Dedifferentiated amniotic fluid mesenchymal stem cell (primary cell): ENCODE data around the gene XKR7.

Experiments
- DNase-seq: peaks from one replicate; pipeline ENCODE4 v3.0.0-alpha.2; 2016; ENCODE audit errors: extremely low spot score

XKR7 gene

DNA sequence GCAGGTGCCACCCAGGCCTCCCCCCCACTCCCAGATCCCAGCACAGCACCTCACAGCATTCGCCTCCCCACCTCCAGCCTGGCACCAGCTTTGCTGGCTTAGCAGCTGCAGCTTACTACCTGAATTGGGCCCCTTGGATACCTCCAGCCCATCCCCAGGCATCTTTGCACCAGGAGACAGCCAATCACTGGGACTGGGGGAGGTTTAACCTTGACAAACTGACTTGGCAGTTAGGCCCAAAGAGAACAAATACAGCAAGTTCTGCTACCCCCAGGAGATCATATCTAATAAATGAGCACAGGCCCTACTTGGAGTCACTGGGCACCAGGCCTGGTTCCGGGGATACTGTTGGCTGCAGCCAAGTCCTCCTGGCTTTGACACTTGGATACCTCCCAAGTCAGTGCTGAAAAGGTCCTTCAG lies 24.9 kb upstream of the XKR7 start:
- DNase-seq, result no peak

DNA sequence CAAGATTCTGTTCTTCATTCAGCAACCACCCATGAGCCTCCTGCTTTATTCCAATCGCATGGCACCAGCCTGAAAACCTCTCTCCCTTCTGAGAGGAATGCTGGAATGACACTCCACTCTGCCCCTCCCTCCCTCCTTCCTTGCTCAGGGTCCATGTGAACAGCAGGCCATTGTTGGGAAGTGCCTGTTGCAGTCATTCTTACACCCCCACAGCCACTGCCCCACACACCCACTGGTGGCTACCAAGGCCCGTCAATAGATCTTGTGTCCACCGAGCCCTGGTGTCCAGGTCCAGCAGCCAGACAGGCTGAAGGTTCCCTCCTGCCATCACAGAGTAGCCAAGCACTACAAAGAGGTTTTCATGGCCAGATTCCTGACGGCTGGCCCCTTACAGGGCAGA lies 22.6 kb upstream of the XKR7 start:
- DNase-seq, result no peak

DNA sequence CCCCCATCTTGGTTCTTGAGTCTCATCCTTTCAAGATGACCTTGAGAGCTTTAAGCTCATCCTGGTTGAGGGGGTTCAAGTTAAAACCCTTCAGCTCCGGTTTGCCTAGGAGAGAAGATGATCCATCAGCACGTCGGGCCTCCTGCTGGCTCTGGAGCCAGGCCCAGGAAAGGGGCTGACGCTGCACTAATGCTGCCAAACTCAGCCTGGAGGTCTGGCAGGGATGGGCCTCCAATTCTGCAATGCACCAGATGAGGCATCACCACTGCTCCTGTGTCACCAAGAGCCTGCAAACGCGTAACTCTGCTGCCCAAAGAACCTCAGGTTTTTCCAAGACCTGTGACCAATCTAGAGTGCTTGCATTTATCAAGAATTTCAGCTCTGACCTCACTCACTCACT lies 22.2 kb upstream of the XKR7 start:
- no peak for DNase-seq

DNA sequence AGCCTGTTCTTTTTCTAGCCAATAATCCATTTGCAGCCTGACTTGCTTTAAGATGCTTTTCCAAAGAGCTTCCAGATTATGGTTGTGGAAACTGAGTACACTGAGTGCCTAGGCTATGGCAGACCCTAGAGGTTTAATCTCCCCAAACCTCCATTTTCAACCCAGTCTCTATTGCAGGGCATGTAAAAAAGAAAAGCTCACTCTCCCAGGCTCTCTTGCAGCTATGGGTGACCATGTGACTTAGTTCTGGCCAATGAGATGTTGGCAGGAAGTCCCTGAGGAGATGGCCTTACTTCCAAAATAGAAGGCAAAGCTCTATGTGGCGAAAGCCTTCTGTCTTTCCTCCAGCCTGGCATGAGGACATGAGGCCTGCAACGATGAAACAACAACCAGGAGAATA lies 19.9 kb upstream of the XKR7 start:
- no peak for DNase-seq

DNA sequence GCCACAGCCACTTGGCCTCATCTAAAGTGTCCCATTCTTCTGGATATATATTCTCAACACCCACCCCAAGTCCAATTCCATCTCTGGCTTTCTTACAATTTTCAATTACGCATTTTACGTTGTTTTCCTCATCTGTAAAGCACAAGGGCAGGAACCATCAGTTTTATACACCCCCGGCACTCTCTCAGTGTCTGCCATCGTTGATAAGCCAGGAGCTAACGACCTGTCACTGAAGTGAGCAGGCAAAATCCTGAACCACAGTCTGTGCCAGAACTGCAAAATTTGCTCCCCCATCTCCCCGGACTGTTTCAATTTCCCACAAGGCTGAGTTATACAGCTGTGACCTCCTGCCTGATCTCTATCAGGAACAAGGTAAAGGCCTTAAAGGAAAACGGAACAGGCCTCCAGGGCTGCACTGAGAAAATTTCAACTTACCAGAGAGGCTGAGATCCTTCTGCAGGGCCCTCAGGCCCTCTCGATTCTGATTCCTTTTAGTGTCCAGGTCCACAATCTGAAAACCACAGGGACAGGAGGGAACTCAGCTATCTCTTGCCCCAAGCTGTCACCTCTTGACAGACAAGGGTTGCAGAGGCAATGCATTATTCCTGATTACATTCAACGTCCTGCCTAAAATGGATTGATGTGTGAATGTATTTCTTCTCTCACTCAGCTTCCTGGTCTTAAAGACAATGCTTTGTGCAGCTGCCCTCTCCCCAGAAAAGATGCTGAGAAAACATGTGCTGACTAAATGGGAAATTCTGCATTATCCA lies 17.9 kb upstream of the XKR7 start:
- DNase-seq, result no peak

DNA sequence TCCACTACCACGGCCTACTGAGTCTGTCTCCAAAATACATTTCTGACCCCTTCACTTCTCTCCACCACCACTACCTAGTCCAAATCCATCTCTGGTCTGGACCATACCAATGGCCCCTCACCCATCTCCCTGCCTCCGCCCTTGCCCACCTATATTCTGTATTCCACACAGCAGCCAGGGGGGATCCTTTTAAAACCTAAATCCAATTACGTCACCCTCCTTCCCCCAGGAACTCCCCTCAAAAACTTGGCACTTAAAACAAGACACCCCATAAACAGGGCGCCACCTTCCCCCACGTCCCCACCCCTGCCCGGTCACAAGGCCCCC lies 16.8 kb upstream of the XKR7 start:
- DNase-seq, result no peak

DNA sequence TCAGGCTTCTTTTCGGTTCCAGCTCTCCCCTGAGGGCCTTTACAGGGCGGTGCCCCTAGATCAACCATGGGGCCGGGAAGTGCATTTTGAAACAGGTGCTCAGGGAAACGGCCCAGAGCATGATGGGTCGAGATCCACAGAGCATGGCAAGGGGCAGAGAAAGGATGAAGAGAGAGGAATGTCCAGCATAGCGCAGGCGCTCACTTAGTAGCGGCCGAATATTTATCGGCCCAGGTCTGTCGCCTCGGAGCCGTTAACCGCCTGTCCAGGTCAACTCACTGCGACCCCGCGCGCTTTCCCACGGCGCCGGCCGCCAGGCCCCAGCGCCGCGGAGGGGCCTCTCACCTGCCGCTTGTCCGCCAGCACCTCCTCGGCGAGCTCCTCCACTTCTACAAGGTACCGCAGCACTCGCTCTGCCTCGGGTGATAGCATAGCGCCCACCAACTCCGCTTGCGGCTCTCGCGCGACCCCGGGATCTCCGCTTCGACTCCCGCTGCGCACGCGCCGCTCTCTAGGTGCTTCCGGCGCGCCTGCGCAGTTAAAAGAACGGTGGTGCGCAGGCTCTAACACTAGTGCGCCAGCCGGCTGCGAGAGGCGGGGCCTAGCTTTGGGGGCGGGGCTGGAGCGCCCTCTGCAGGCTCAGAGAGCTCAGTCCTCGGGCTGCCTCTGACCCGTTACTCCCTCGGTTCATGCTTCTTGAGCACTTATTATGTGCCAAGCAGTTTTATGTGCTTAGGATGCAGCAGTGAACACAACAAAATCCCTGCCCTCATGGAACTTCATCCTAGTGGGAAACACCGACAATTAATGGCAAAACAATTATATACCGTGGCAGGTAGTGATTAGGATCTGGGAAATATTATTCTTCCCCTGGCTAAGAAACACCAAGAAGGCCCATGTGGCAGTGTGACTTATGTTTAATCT lies 16.2 kb upstream of the XKR7 start, which contains the start of gene PDRG1:
Gene PDRG1, minus strand, starts transcription at position 517 of the 924 bp plus-strand sequence. Its CDS starts 85 bp downstream, at position 432.
- peak; percentile 95 for DNase-seq

DNA sequence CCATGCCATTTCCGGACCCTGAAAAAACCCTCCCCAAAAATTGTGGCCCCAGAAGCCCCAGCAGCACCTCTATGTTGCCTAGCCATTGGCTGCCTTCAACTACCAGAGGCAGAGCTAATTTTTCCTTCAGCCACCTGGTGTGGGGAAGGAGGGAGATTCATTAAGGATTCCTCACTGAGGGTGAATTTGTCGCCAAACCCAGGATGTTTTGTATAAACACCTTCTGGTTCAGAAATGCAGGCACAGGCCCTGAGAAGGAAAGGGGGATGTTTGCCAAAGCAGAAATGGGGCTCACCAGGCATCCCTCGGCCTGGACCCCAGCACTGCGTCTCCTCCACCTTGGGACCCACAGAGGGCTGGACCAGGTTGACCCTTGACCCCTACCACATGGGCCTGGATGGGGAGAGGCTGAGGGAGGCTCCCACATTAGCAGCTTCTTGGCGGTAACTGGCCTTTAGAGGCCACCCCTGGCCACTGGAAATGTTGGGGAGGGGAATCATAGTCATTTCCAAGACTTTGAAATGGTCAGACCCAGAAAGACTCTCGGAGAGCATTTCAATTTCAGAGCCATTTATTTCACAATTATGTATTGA lies 14.3 kb upstream of the XKR7 start:
- no peak for DNase-seq

DNA sequence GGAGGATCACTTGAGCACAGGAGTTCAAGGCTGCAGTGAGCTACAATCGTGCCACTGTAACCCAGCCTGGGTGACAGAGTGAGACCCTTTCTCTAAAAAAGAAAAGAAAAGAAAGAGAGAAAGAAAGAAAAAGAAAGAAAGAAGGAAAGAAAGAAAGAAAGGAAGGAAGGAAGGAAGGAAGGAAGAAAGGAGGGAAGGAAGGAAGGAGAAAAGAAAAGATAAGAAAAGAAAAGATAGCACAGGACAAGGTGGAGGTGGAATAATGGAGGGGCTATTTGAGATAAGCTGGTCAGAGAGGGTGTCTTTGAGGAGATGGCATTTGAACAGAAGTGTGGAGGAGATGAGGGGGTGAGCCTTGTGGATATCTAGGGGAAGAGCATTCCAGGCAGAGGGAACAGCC lies 13.5 kb upstream of the XKR7 start:
- DNase-seq, result no peak

DNA sequence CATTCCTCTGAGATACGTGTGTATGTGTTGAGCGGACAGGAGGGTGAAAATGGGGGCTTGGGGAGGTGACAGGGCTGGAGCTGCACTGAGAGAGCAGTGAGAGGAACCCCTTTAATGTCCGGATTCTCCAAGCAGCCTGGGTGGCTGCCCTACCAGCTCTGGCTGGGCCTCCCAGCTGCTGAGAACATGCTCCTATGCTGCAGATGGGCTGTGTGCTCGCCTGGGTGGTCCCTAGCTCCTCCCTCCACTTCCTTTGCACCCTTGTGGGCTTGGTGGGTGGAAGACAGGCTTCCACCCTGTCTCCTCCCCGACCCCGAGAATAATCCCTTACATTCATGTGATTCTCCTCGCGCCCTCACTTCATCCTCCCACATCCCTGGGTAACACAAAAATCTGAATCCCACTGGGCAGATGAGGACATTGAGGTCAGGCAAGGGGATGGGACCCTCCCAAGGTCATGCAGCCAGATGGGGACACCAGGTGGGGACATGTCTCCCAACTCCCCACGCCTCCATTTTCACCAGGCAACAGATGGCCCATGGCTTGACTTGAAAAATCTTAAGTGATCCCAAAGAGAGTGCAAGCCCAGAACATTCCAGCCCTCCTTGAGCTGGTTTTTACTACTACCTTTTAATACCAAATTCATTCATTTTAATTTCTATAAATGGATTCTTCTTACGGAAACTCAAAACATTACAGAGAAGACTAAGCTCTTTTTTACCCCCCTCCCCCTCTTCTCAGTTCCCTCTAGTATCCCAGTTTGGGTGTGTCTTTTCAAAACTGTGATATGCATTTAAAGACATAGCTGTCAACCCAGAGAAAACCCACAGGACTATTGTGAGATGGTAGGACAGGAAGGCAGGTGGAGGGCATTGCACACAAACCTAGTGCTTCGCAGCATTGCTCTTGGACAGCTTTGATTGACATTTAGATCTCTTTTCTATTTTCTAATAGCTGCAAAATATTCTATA lies 11.1 kb upstream of the XKR7 start:
- no peak for DNase-seq

DNA sequence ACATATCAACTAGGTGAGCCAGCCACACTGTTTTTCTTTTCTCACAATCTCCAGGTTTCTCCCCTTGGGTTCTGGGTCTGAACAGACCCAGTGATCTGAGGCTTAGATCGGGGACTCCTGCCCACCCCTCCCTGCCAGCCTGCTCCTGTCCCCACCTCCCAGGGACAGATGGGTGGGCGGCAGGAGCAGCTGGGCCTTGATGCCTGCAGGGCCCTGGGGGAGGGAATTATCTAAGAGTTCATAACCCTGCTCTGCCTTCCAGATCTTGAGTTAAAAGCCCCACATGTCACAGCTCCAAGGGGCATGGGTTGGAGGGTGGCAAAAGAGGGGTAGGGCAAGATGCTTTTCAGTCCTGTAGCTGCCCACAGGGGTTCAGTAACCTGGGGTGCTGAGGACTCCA lies 5.2 kb upstream of the XKR7 start:
- no peak for DNase-seq

DNA sequence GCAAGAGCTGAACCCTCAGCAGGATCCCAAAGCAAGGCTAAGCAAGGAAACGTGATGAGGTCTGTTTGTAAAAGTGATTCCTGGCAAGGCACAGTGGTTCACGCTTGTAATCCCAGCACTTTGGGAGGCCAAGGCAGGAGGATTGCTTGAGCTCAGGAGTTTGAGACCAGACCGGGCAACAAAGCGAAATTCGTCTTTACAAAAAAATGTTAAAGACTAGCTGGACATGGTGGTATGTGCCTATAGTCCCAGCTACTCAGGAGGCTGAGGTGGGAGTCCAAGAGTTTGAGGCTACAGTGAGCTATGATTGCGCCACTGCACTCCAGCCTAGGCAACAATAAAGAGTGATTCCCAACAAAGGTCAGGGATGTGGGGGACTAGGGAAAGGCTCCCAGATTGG lies 4.1 kb upstream of the XKR7 start:
- DNase-seq, result no peak

DNA sequence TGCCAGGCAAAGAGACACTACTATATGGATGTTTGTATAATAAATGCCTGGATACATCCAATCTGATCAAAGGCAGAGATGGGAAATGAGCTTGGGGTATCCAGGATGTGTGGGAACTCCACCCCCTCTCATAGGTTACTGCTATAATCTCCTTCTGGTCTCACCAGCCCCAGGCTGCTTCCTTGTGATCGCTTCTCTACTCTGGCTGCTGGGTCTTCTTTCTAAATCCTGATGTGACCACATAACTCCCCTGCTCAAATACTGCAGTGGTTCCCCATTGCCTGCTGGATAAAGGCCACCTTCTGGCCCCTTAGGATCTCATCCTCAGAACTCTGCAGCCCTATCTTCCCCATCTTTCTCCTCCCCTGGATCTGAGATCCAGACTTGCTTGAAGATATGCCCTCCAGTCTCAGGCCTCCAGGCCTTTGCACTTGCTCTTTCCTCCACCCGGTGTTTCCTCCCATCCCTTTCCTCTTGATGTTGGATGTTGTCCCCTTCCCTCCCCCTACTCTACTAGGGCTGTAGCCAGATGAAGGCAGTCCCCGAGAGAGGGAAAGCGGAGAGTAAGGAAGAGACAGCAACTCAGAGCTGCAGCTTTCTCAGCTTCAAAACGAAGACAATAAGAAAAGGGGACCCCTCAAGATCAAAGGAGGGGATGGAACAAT lies 828 bp upstream of the XKR7 start:
- DNase-seq, result no peak

DNA sequence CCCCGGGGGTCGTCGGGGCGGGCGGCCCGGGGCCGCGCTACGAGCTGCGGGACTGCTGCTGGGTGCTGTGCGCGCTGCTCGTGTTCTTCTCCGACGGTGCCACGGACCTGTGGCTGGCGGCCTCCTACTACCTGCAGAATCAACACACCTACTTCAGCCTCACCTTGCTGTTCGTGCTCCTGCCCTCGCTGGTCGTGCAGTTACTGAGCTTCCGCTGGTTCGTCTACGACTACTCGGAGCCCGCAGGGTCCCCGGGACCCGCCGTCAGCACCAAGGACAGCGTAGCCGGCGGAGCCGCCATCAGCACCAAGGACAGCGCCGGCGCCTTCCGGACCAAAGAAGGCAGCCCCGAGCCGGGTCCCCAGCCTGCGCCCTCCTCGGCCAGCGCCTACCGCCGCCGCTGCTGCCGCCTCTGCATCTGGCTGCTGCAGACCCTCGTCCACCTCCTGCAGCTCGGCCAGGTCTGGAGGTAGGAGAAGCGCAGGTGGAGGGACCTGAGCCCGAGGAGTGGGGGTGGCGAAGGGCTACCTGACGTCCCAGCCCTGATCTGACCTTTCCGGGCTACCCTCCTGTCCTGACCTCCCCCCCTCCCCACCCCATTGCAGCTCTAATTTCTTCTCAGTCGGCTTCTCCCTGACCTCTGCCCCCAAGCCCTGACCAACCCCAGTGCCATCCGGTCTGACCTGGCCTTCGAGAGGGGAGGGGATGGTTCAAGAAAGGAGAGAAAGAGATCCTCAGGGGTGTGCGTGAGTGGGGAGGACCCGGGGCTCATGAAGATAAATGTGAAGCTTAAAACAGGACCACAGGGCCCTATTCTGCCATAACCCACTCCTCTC lies 558 bp downstream of the XKR7 start:
- DNase-seq, result peak; percentile 48

DNA sequence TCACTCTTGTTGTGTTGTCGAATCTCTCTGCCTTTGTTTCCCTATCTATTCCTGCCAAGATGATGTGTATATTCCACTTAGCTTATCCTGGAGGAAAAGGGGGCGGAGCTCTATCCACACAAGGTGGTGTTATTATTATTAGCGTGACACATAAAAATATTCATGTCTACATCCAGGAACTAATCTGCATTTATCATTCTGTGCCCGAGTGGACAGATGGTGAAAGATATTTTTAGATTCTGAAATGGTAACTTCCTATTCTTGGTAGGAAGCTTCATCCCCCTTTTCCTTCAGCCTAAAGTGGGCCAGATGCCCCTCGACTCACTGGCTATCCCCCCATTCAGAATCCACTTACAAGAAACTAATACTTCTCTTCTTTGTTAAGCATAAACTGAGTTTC lies 2.0 kb downstream of the XKR7 start:
- no peak for DNase-seq

DNA sequence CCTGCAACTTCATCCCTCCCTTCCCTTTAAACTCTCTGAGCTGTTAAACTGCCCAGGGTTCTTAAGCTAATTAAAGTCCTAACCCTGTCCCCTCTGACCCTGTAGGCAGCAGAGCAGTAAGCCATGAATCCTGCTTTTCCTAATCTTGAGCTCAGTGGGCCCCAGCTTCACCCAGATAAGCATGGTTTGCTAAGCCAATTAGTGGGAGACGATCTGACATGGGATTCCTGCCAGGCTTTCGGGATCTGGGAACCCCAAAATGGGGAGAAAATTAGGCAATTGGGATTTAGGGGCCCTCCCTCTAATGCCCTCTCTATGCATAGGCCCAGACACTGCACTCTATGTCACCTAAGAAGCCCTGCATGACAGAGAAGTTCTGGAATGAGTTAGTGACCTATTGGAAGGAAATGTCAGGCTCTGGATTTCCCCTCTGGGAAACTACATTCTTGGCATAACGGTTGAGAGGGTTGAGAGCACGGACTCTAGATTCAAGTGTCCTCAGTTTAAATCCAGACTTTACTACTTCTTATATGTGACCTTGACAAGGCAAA lies 4.6 kb downstream of the XKR7 start:
- DNase-seq, result peak; percentile 28

DNA sequence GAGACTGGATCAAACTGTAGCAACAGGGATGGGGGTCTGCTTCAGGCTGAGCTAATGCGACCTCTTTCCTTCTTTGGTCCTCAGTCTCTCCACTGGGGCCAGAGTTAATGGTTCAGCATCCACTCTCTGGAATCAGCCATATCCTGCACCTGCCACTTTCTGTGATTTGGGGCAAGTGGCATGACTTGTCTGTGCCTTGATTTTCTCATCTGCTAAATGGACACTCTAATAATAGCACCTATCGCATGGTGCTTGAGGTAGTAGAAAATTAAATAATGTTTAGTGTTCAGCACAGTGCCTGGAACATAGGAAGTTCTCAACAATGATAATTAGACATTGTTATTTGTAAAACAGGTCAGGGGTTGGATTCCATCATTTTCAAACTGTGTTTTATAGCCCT lies 6.3 kb downstream of the XKR7 start:
- DNase-seq, result no peak

DNA sequence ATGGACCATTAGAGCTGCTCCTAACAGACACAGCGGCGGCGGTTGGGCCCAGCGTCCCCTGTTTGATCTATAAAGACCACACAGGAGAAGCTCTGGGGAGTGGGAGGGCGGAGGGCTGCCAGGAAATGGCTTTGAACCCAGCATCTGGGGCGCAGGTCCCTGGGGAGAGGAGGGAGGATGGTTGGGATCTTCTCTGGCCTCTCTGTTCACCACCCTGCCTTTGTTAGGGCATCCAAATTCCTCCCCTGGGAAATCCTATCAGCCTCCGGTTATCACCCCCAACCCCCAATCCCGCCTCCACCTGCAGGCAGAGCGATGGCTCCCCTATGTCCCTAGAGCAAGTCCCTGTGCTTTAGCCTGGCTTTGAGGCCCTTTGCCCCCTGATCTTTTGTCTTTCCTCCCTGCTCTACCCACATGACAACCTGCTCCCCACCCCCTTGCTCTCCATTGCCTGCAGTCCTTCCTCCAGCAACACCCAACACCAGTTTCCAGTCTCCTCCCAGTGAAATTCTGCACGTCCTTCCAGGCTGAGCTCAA lies 7.1 kb downstream of the XKR7 start:
- no peak for DNase-seq

DNA sequence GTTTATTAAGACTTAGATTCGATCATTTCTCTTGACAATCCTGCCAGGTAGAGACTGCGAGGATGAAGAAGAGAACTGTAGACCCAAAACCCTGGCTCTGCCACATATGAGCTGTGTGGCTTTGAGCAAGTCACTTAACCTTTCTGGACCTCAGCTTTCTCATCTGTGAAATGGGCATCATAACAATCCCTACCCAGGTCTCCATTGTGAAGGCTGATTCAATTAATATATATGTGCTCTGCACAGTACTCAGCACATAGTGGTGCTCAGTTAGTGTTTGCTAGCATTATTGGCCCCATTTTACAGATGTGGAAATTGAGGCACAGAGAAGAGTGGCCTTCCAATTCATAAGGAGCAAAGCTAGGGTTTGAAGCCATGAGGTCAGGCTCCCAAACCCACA lies 7.9 kb downstream of the XKR7 start:
- DNase-seq, result no peak

DNA sequence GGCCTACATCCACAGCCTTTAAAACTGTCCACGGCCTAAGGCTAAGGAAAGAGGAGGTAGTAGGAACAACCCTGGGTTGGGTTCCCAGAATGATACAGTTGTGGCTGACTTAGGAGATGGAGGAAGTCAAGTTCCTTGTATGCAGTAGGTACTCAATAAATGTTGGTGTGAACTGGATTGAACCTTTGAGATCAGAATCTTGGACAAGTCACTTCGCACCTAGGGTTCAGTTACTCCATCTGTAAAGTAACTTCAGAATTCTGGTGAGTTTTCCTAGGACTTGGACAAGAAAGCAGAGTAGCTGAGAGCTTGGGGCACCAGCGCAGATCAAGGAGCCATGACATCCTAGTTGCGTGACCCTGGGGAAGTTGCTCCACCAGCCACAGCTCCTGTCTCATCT lies 9.1 kb downstream of the XKR7 start:
- no peak for DNase-seq
